Loucy (cell line): ENCODE results near the gene SESN3.

ENCODE experiments used
- H2AFZ ChIP-seq: fragments of 200-600 bp; sonication (generic); 2 replicates; pipeline ENCODE4 v1.6.0; 2016; ENCODE audit warnings: antibody characterized with exemption, mild to moderate bottlenecking, low read length, moderate library complexity
- H3F3A ChIP-seq: fragments of 200-600 bp; 2 replicates; pipeline ENCODE4 v1.6.0; 2016; ENCODE audit warnings: antibody characterized with exemption, low read depth, mild to moderate bottlenecking
- H3K27me3 ChIP-seq: fragments of 200-600 bp; sonication (generic); 2 replicates; pipeline ENCODE4 v1.6.1; 2014; ENCODE audit warnings: low read length, mild to moderate bottlenecking; ENCODE audit not compliant: insufficient read depth, poor library complexity, severe bottlenecking
- H3K36me3 ChIP-seq: fragments of 200-600 bp; sonication (generic); 2 replicates; pipeline ENCODE4 v1.6.1; 2016; ENCODE audit warnings: low read length; ENCODE audit not compliant: insufficient read depth
- H3K4me1 ChIP-seq: fragments of 200-600 bp; sonication (generic); 2 replicates; pipeline ENCODE4 v1.5.1; 2014; ENCODE audit warnings: low read length, mild to moderate bottlenecking; ENCODE audit not compliant: insufficient read depth, poor library complexity, severe bottlenecking
- H3K4me2 ChIP-seq: fragments of 200-600 bp; sonication (generic); 2 replicates; pipeline ENCODE4 v1.6.0; 2014; ENCODE audit warnings: antibody characterized with exemption, low read length, low read depth, mild to moderate bottlenecking; ENCODE audit not compliant: poor library complexity, severe bottlenecking
- H3K4me3 ChIP-seq: fragments of 200-600 bp; sonication (generic); 2 replicates; pipeline ENCODE4 v1.5.1; 2014; ENCODE audit warnings: low read length, mild to moderate bottlenecking, mixed read lengths; ENCODE audit not compliant: poor library complexity, severe bottlenecking
- H3K79me2 ChIP-seq: fragments of 200-600 bp; sonication (generic); 2 replicates; pipeline ENCODE4 v1.6.1; 2014; ENCODE audit warnings: low read length; ENCODE audit not compliant: insufficient read depth
- H3K9ac ChIP-seq: fragments of 200-600 bp; sonication (generic); 2 replicates; pipeline ENCODE4 v1.6.0; 2014; ENCODE audit warnings: mild to moderate bottlenecking, low read depth, low read length, moderate library complexity; ENCODE audit not compliant: poor library complexity, severe bottlenecking
- H3K9me2 ChIP-seq: fragments of 200-600 bp; sonication (generic); replicated peaks from 2 replicates; pipeline ENCODE4 v1.6.1; 2016; ENCODE audit warnings: low read depth, low read length, mixed read lengths
- H3K9me3 ChIP-seq: fragments of 200-600 bp; sonication (generic); 2 replicates; pipeline ENCODE4 v1.6.1; 2014; ENCODE audit warnings: mild to moderate bottlenecking, antibody characterized with exemption, low read length, low read depth; ENCODE audit not compliant: insufficient read depth
- H4K20me1 ChIP-seq: fragments of 200-600 bp; sonication (generic); 2 replicates; pipeline ENCODE4 v1.6.0; 2014; ENCODE audit warnings: antibody characterized with exemption, low read length, mild to moderate bottlenecking; ENCODE audit not compliant: insufficient read depth, poor library complexity, severe bottlenecking
- CTCF ChIP-seq: fragments of 200-600 bp; sonication (generic); conservative IDR thresholded peaks from 2 replicates; pipeline ENCODE4 v1.5.1; 2014; ENCODE audit warnings: mild to moderate bottlenecking, antibody characterized with exemption, low read length
- EZH2phosphoT487 ChIP-seq: fragments of 200-600 bp; IDR thresholded peaks from 2 replicates; pipeline ENCODE4 v1.6.1; 2018; ENCODE audit warnings: antibody characterized with exemption, mild to moderate bottlenecking, moderate library complexity, borderline replicate concordance

Gene SESN3

GRCh38 chr11:95156133-95156721, 74.8 kb downstream of the SESN3 start:
- H3K4me2 ChIP-seq = no peak overlapping the region
- H3K4me1 ChIP-seq = peaks cover 24% of the 10 kb centered on the region
- H3F3A ChIP-seq = no peaks in the 10 kb centered on the region
- no peaks in the 10 kb centered on the region for H3K27me3 ChIP-seq
- no peak for TF ChIP-seq EZH2phosphoT487
- TF ChIP-seq CTCF = no peak
- H3K36me3 ChIP-seq = no peaks in the 10 kb centered on the region
- H3K9me3 ChIP-seq = no peaks in the 10 kb centered on the region
- H3K4me3 ChIP-seq = no peak overlapping the region
- no peaks in the 10 kb centered on the region for H3K79me2 ChIP-seq
- H3K9me2 ChIP-seq = no peaks in the 10 kb centered on the region
- no peak overlapping the region for H3K9ac ChIP-seq
- no peak overlapping the region for H2AFZ ChIP-seq
- no peaks in the 10 kb centered on the region for H4K20me1 ChIP-seq

GRCh38 chr11:95155385-95155784, 75.6 kb downstream of the SESN3 start:
- no peaks in the 10 kb centered on the region for H3F3A ChIP-seq
- TF ChIP-seq EZH2phosphoT487 (no peak), CTCF (no peak)
- peaks cover 24% of the 10 kb centered on the region for H3K4me1 ChIP-seq
- H3K4me2 ChIP-seq = no peak overlapping the region
- H3K9me2 ChIP-seq = no peaks in the 10 kb centered on the region
- no peak overlapping the region for H2AFZ ChIP-seq
- H3K27me3 ChIP-seq = no peaks in the 10 kb centered on the region
- H3K9me3 ChIP-seq = no peaks in the 10 kb centered on the region
- no peaks in the 10 kb centered on the region for H3K36me3 ChIP-seq
- H3K4me3 ChIP-seq = no peak overlapping the region
- no peak overlapping the region for H3K9ac ChIP-seq
- H4K20me1 ChIP-seq = no peaks in the 10 kb centered on the region
- no peaks in the 10 kb centered on the region for H3K79me2 ChIP-seq

- H3K4me1 ChIP-seq = peaks cover 18% of the 10 kb centered on the region
- peak overlapping the region; percentile 73 for H3K4me2 ChIP-seq
- no peaks in the 10 kb centered on the region for H4K20me1 ChIP-seq
- no peak overlapping the region for H2AFZ ChIP-seq
- no peaks in the 10 kb centered on the region for H3K9me2 ChIP-seq
- H3K27me3 ChIP-seq = no peaks in the 10 kb centered on the region
- TF ChIP-seq CTCF (peak; percentile 92), EZH2phosphoT487 (no peak)
- no peaks in the 10 kb centered on the region for H3K9me3 ChIP-seq
- H3K4me3 ChIP-seq = no peak overlapping the region
- H3K79me2 ChIP-seq = no peaks in the 10 kb centered on the region
- no peaks in the 10 kb centered on the region for H3K36me3 ChIP-seq
- H3F3A ChIP-seq = no peaks in the 10 kb centered on the region
- peak overlapping the region; percentile 64 for H3K9ac ChIP-seq
These were observed 76.5 kb downstream of the SESN3 start for GRCh38 chr11:95154514-95154913.
